Heart right ventricle (tissue), 16 donors: ENCODE measurements around the gene IDH2. TPM values are rescaled to one million over a fixed set of nuclear protein-coding genes. Genes with fewer than 3 reads are reported as not detected.
A peak's percentile ranks its signal among the peaks of the same experiment; 100 is the strongest.

Experiments used
- ATAC-seq, 8 donors: fragments of 200-7000 bp; cut with Tn5 transposase; one replicate each; pipeline ENCODE4 v1.9.1; 2020; ENCODE audit warnings: mild to moderate bottlenecking in 8 of 8, moderate library complexity in 8 of 8, moderate number of reproducible peaks in 1 of 8
- DNase-seq, 2 donors: peaks; one replicate each; pipeline ENCODE4 v3.0.0-alpha.2; 2020
- H3K27ac ChIP-seq, 10 donors: fragments of 200-600 bp; sonication (generic) in 2 of 10; one replicate each; pipeline versions ENCODE4 v1.5.0 to v1.8.0; 2020 to 2022; ENCODE audit warnings: mild to moderate bottlenecking in 3 of 10
- H3K27me3 ChIP-seq, 7 donors: fragments of 200-600 bp; one replicate each; pipeline ENCODE4 v1.8.0; 2021 to 2022; ENCODE audit warnings: mild to moderate bottlenecking in 2 of 7
- H3K36me3 ChIP-seq, 9 donors: fragments of 200-600 bp; sonication (generic) in 1 of 9; one replicate each; pipeline versions ENCODE4 v1.5.0 to v1.8.0; 2020 to 2022; ENCODE audit warnings: mild to moderate bottlenecking in 2 of 9
- H3K4me1 ChIP-seq, 9 donors: fragments of 200-600 bp; sonication (generic) in 1 of 9; one replicate each; pipeline versions ENCODE4 v1.5.0 to v1.8.0; 2020 to 2022; ENCODE audit warnings: mild to moderate bottlenecking in 4 of 9
- H3K4me3 ChIP-seq, 10 donors: fragments of 200-600 bp; sonication (generic) in 2 of 10; one replicate each; pipeline versions ENCODE4 v1.5.0 to v1.8.0; 2020 to 2022; ENCODE audit warnings: mild to moderate bottlenecking in 7 of 10, moderate library complexity in 2 of 10
- H3K9me3 ChIP-seq, 11 donors: fragments of 200-600 bp in 10 of 11; sonication (generic) in 2 of 11; one replicate each; pipeline versions ENCODE4 v1.5.0 to v1.8.0; 2013 to 2022; ENCODE audit warnings: mild to moderate bottlenecking in 2 of 11, control low read depth in 1 of 11, moderate library complexity in 1 of 11
- CTCF ChIP-seq, 9 donors: fragments of 200-600 bp; sonication (generic) in 2 of 9; IDR thresholded peaks; one replicate each; pipeline versions ENCODE4 v1.5.0 to v1.8.0; 2021 to 2022; ENCODE audit warnings: antibody characterized with exemption in 9 of 9, mild to moderate bottlenecking in 5 of 9, moderate library complexity in 1 of 9
- WGBS, 2 donors: extraction: QIAGEN DNeasy Blood & Tissue Kit; methylation state at CpG; one replicate each; pipeline ENCODE4 v1.1.7; 2013; ENCODE audit warnings: inconsistent platforms in 1 of 2; 5-methylcytosine and 5-hydroxymethylcytosine counted together
- intact Hi-C, 10 donors: fragments of 100-400 bp; cut with DNase I; formaldehyde crosslinking; loops; one replicate each; pipeline versions ENCODE4 v1.11.1 to v1.14.2; 2022
- polyA plus RNA-seq, 2 donors: library from polyadenylated mRNA; stranded (reverse); fragments of 200-250 nt; gene quantifications; one replicate each; pipeline ENCODE4 v1.2.3, GENCODE V29; 2013
- total RNA-seq, 10 donors: library from RNA; stranded (reverse); fragmentation: NEBNext Ultra II Directional in 3 of 10; extraction: Animal tissue kit (Norgen Biotek cat#: 25700) in 3 of 10; gene quantifications; one replicate each; pipeline versions ENCODE4 v1.2.1 to v1.2.4, GENCODE V29; 2021 to 2023
- donor health status: Arrhythmogenic right ventricular cardiomyopathy.
- donor health status: ischemic (EF 13 %, LVEDD 7.1; RV severe dilation, severe dysfunction).
- donor health status: healthy with polysubstance abuse.
- donor health status: DM: no; HTN: yes; CAD: no.
- donor health status: DM: no; HTN: no; CAD: no.
- donor health status: ischemic (EF 25% LVEDD 6.9; RV normal size, moderate dysfunction).
- donor health status: ischemic (EF 25% LVEDD 5.7; RV mildly dilated, moderate dysfunction).
- donor health status: healthy.
- donor health status: DM: yes; HTN: yes; CAD: no.
- donor health status: Ischemic cardiomyopathy.
- donor health status: ischemic (EF 35%, LVEDD 5.7; RV mildly dilated, moderate dysfunction).
- donor health status: nonischemic (EF 11% LVEDD 7.7; RV severe dilation, severe dysfunction).
- donor health status: DM: yes; HTN: yes; CAD: no.
- donor health status: PGD.
- donor health status: ischemic (EF 29% LVEDD 5.4; RV normal size, mild dysfunction).
- donor health status: nonischemic (EF 23%, LVEDD 6.1; RV moderate dilation, normal function).

IDH2 gene
- total and polyA plus RNA-seq, 12 donors = 279 to 1,135 (median 923) TPM

- DNase-seq (no peak), ATAC-seq (no peak)
- H3K27me3 ChIP-seq = no peaks in the 10 kb centered on the region
- peaks cover 0 to 3% (median 0%) of the 10 kb centered on the region in 11 donors for H3K9me3 ChIP-seq
- no peak overlapping the region for H3K4me3 ChIP-seq
- H3K36me3 ChIP-seq = peaks cover 0 to 7% (median 0%) of the 10 kb centered on the region in 9 donors
- peaks cover 12 to 88% (median 68%) of the 10 kb centered on the region in 9 donors for H3K4me1 ChIP-seq
- intact Hi-C loops = loop anchor here in 1 of 10 donors (10.0 kb wide), 1 partner anchor 58 kb away; the partner anchor contains the start of gene ZNF710
- TF ChIP-seq CTCF (IDR thresholded peaks at IDR 0.05) = no peak
- 79 to 81% methylated on average over 16 of the region's 16 CpGs for WGBS, 2 donors
- peak overlapping the region in 7 of 10 donors; percentile 44 to 95 (median 90) for H3K27ac ChIP-seq
These were observed 39.8 kb downstream of the IDH2 start for GRCh38 chr15:90062462-90062932.

GRCh38 chr15:90062023-90062442 is 40.2 kb downstream of the IDH2 start:
- H3K4me3 ChIP-seq = no peak overlapping the region
- H3K27me3 ChIP-seq = no peaks in the 10 kb centered on the region
- intact Hi-C loops = loop anchor here in 1 of 10 donors (10.0 kb wide), 1 partner anchor 57 kb away; the partner anchor contains the start of gene ZNF710
- peaks cover 0 to 2% (median 0%) of the 10 kb centered on the region in 9 donors for H3K36me3 ChIP-seq
- peaks cover 0 to 3% (median 0%) of the 10 kb centered on the region in 11 donors for H3K9me3 ChIP-seq
- H3K4me1 ChIP-seq = peaks cover 12 to 90% (median 68%) of the 10 kb centered on the region in 9 donors
- WGBS, 2 donors = 46 to 55% methylated on average over 7 to 8 of the region's 8 CpGs
- H3K27ac ChIP-seq = peak overlapping the region in 6 of 10 donors; percentile 71 to 95 (median 91)
- TF ChIP-seq CTCF (IDR thresholded peaks at IDR 0.05) = no peak
- ATAC-seq (peak in 3 of 8 donors; percentile 12 to 24 (median 15)), DNase-seq (peak; percentile 52 to 69)

GRCh38 chr15:90060797-90061196 is 41.5 kb downstream of the IDH2 start:
- 74 to 78% methylated on average over 3 of the region's 3 CpGs for WGBS, 2 donors
- no peaks in the 10 kb centered on the region for H3K27me3 ChIP-seq
- H3K36me3 ChIP-seq = no peaks in the 10 kb centered on the region
- no peak for ATAC-seq
- TF ChIP-seq CTCF (IDR thresholded peaks at IDR 0.05) = no peak
- H3K4me3 ChIP-seq = no peak overlapping the region
- intact Hi-C loops = loop anchor here in 1 of 10 donors (10.0 kb wide), 1 partner anchor 56 kb away; the partner anchor contains the start of gene ZNF710
- H3K9me3 ChIP-seq = peaks cover 0 to 3% (median 0%) of the 10 kb centered on the region in 11 donors
- peaks cover 12 to 85% (median 66%) of the 10 kb centered on the region in 9 donors for H3K4me1 ChIP-seq
- DNase-seq = no peak
- H3K27ac ChIP-seq = peak overlapping the region in 5 of 10 donors; percentile 13 to 95 (median 76)

- H3K4me1 ChIP-seq = peaks cover 3 to 80% (median 58%) of the 10 kb centered on the region in 9 donors
- intact Hi-C loops = no loop called here
- no peak overlapping the region for H3K4me3 ChIP-seq
- ATAC-seq (peak; percentile 38 to 85 (median 70)), DNase-seq (peak; percentile 74 to 75)
- H3K9me3 ChIP-seq = peaks cover 0 to 3% (median 0%) of the 10 kb centered on the region in 11 donors
- WGBS, 2 donors = 60 to 73% methylated on average over 21 of the region's 21 CpGs
- no peaks in the 10 kb centered on the region for H3K27me3 ChIP-seq
- H3K36me3 ChIP-seq = no peaks in the 10 kb centered on the region
- no peak for TF ChIP-seq CTCF (IDR thresholded peaks at IDR 0.05)
- peak overlapping the region in 6 of 10 donors; percentile 29 to 95 (median 73) for H3K27ac ChIP-seq
These were observed 42.9 kb downstream of the IDH2 start for GRCh38 chr15:90059208-90059985.
